ENCODE data around the gene DNAJB7. TPM values are rescaled to one million over a fixed set of nuclear protein-coding genes. Genes with fewer than 3 reads are reported as not detected.

Gene DNAJB7
- total and polyA plus RNA-seq, 10 of the 15 experiments (the other 5 are each of a cell fraction or from before 2014, with no cell fraction given), result 0.03 to 0.70 (median 0.29) TPM; not detected in 6

- peak within 1 kb of the TSS; percentile 95 for H3K9ac ChIP-seq (ENCODE audit: control insufficient read depth, insufficient read depth, low read length)
- H2AFZ ChIP-seq (ENCODE audit: control insufficient read depth, low read depth, low read length), result peak within 1 kb of the TSS; percentile 94
- ATAC-seq, result peak; percentile 96
- H3K4me2 ChIP-seq (ENCODE audit: control insufficient read depth, insufficient read depth), result peak within 1 kb of the TSS; percentile 86
- H3K27me3 ChIP-seq (replicated peaks in 1 of 2; ENCODE audit: control insufficient read depth in 2 of 2, insufficient read depth in 2 of 2, low read length in 1 of 2), result no peaks in the 10 kb centered on the region
- 1% methylated on average over 61 of the region's 63 CpGs for WGBS (ENCODE audit: insufficient coverage, insufficient replicate concordance, low lambda C conversion rate, missing lambda C conversion rate)
- peak within 1 kb of the TSS; percentile 96 for H3K27ac ChIP-seq (ENCODE audit: control insufficient read depth, insufficient read depth)
- ChIA-PET SMC1A (ENCODE audit: uncharacterized antibody, unreplicated experiment) (interaction anchor here (0.8 to 2.3 kb wide), 6 partner anchors 13 to 237 kb away, joined by 3 to 7 read pairs (median 4); no protein-coding TSS in a partner anchor), RAD21 (ENCODE audit: unreplicated experiment) (interaction anchor here (0.6 to 1.7 kb wide), 7 partner anchors 10 to 1574 kb away, joined by 3 to 7 read pairs (median 4); no protein-coding TSS in a partner anchor), CTCF (interaction anchor here (0.6 to 2.9 kb wide), 10 partner anchors 10 to 323 kb away, joined by 3 to 15 read pairs (median 4); partner anchors contain the start of genes MRTFA and SLC25A17), POLR2A (interaction anchor here (0.5 to 6.2 kb wide), 13 partner anchors 7 to 914 kb away, joined by 3 to 41 read pairs (median 4); partner anchors contain the start of genes ACO2, DESI1, PHF5A and SLC25A17)
- no peaks in the 10 kb centered on the region for H4K20me1 ChIP-seq (ENCODE audit: control insufficient read depth, insufficient read depth)
- no TSS peak for BruUV-seq (replicated peaks)
- peak; percentile 82 for DNase-seq (ENCODE audit: low read depth, low spot score)
- H3K4me3 ChIP-seq, result peak within 1 kb of the TSS; percentile 98
- in situ Hi-C loops (cut with MboI) (no loop called here), intact Hi-C loops (cut with micrococcal nuclease; ENCODE audit: unreplicated experiment) (no loop called here)
- peaks cover 4% of the 10 kb centered on the region for H3K4me1 ChIP-seq (ENCODE audit: control insufficient read depth, insufficient read depth, low read length)
- no peaks in the 10 kb centered on the region for H3K36me3 ChIP-seq (ENCODE audit: control insufficient read depth in 2 of 2, insufficient read depth in 2 of 2, low read length in 1 of 2)
- peak; percentile 98 for FAIRE-seq
- H3K79me2 ChIP-seq (ENCODE audit: control insufficient read depth, insufficient read depth, low read length), result peaks cover 76% of the 10 kb centered on the region
- H3K9me3 ChIP-seq (replicated peaks; ENCODE audit: control insufficient read depth, insufficient read depth, low read length), result no peaks in the 10 kb centered on the region
- peak; percentile 56 for TF ChIP-seq SIX5 (IDR thresholded peaks at IDR 0.05; ENCODE audit: low read depth, low read length, severe bottlenecking)
- 0 out of 2 replicates have a peak, but pooled peaks have one; percentile 31 for TF ChIP-seq RCOR1 (conservative IDR thresholded peaks at IDR 0.05; ENCODE audit: low read depth, low read length)
- peak; percentile 79 for TF ChIP-seq POLR2A (IDR thresholded peaks at IDR 0.05; ENCODE audit: low read depth, low read length)
- peak in 1 of 2 experiments; percentile 60; a peak in 2 of 4 replicates for TF ChIP-seq EP300 (IDR thresholded peaks at IDR 0.05; ENCODE audit: borderline replicate concordance in 1 of 2, control insufficient read depth in 1 of 2, low read depth in 2 of 2, low read length in 2 of 2)
- TF ChIP-seq ZBTB40 (IDR thresholded peaks at IDR 0.05; ENCODE audit: borderline replicate concordance), result peak; percentile 86
- TF ChIP-seq RUNX3 (IDR thresholded peaks at IDR 0.05; ENCODE audit: low read length), result peak; percentile 37
- TF ChIP-seq ATF7 (IDR thresholded peaks at IDR 0.05; ENCODE audit: low read depth), result peak; percentile 98
- no peak for TF ChIP-seq FOXK2 (IDR thresholded peaks at IDR 0.05)
- TF ChIP-seq SRF (IDR thresholded peaks at IDR 0.05; ENCODE audit: low read depth in 2 of 2, low read length in 2 of 2), result peak in 1 of 2 experiments; percentile 74; a peak in 2 of 4 replicates
- TF ChIP-seq ZNF622 (IDR thresholded peaks at IDR 0.05), result no peak
- 0 out of 2 replicates have a peak, but pooled peaks have one; percentile 93 for TF ChIP-seq WRNIP1 (IDR thresholded peaks at IDR 0.05; ENCODE audit: borderline replicate concordance, low read depth, low read length)
- peak; percentile 94 for TF ChIP-seq RELB (IDR thresholded peaks at IDR 0.05; ENCODE audit: low read depth)
- peak; percentile 76 for TF ChIP-seq HCFC1 (IDR thresholded peaks at IDR 0.05; ENCODE audit: low read length)
- peak; percentile 95 for TF ChIP-seq NKRF (conservative IDR thresholded peaks at IDR 0.05)
- TF ChIP-seq PAX5 (IDR thresholded peaks at IDR 0.05; ENCODE audit: borderline replicate concordance, low read depth, low read length), result no peak
Observed at GRCh38 chr22:40856513-40857308, 5.2 kb downstream of the DNAJB7 start, which contains the start of the genes ST13 and XPNPEP3. Gene ST13, minus strand, starts transcription at chr22:40856639. Its CDS starts 99 bp downstream, at chr22:40856540. Gene XPNPEP3, plus strand, starts transcription at chr22:40857148. Its CDS starts 34 bp downstream, at chr22:40857182.
